ENCODE measurements around the gene MED10. TPM values are rescaled to one million over a fixed set of nuclear protein-coding genes. Genes with fewer than 3 reads are reported as not detected.

Gene MED10
- total and polyA plus RNA-seq, 9 of the 15 experiments (the other 6 are each of a cell fraction or from before 2014, with no cell fraction given): 23.8 to 83.4 (median 58.8) TPM

DNA sequence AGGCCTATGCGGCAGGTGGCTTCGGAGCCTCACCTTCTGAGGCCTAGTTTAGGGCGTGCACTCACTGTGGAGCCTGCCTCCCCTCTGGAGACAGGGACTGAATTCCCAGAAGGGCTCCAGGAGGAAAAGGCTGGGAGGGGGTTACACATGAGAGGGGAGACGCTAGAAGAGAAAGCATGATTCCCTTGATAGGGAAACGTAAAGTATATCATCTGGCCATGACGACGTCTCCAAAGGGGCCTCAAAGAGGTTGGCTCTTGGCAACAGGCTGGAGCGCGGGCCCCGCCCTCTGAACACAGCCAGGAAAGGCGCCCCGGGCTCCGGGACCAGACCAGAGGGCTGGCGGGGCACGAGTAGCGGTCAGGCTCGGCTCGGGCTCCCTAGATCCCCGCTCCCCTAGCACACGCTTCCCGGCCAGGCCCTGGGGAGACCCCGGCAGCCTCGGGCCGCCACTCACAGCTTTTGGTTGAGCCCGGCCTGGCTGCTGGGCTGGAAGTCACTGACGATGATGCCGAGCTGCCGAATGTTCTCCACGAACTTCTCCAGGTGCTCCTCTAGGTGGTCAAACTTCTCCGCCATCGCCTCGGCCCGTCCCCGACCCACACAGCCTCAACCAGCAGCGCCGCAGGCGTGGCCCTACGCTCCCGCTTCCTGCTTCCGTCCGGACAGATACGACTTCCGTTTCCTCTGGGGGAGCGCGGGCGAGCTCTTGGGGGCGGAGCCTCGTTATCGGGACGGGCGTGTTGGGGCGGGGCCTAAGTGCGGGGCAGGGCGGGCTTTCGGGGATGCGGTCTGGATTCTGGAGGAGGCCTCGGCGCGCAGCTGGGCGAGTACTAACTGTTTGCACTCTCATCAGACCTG, at the start of gene MED10 (continued):
- TF ChIP-seq, protein P1, sequence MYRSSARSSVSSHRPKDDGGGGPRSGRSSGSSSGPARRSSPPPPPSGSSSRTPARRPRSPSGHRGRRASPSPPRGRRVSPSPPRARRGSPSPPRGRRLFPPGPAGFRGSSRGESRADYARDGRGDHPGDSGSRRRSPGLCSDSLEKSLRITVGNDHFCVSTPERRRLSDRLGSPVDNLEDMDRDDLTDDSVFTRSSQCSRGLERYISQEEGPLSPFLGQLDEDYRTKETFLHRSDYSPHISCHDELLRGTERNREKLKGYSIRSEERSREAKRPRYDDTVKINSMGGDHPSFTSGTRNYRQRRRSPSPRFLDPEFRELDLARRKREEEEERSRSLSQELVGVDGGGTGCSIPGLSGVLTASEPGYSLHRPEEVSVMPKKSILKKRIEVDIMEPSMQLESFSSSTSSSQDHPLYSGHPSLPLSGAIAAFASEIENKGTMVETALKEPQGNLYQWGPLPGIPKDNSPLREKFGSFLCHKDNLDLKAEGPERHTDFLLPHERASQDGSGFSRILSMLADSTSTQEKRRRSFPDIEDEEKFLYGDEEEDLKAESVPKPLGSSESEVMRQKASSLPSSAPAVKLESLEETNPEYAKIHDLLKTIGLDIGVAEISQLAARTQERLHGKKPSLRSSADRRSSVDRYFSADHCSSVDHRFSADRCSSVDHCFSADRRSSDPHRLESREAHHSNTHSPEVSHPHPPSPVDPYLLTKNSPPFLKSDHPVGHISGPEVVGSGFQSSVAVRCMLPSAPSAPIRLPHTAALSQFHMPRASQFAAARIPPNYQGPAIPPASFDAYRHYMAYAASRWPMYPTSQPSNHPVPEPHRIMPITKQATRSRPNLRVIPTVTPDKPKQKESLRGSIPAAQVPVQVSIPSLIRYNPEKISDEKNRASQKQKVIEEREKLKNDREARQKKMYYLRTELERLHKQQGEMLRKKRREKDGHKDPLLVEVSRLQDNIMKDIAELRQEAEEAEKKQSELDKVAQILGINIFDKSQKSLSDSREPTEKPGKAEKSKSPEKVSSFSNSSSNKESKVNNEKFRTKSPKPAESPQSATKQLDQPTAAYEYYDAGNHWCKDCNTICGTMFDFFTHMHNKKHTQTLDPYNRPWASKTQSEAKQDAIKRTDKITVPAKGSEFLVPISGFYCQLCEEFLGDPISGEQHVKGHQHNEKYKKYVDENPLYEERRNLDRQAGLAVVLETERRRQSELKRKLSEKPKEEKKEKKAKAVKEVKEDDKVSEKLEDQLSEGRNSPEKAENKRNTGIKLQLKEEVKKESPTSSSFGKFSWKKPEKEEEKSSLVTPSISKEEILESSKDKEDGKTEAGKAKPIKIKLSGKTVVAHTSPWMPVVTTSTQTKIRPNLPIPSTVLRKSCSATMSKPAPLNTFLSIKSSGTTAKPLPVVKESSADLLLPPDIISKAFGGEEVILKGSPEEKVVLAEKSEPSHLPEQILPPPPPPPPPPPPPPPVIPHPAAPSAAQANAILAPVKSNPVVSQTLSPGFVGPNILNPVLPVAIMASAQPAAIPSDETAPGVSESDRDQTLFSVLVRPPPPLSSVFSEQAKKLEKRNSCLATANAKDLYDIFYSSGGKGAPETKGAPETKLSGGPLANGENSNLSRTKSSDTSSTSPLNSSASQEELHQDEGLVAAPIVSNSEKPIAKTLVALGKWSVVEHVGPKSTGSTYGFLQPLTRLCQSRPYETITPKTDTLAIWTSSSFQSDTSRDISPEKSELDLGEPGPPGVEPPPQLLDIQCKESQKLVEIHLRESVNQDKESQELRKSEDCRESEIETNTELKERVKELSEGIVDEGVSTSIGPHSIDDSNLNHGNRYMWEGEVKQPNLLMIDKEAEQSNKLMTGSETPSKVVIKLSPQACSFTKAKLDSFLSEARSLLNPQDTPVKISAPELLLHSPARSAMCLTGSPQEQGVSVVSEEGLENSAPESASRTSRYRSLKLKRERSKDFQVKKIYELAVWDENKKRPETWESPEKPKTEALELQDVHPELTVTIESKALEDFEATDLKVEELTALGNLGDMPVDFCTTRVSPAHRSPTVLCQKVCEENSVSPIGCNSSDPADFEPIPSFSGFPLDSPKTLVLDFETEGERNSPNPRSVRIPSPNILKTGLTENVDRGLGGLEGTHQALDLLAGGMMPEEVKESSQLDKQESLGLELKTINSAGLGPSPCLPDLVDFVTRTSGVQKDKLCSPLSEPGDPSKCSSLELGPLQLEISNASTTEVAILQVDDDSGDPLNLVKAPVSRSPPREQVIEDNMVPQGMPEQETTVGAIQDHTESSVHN (IDR thresholded peaks at IDR 0.05; ENCODE audit: borderline replicate concordance in 1 of 2, low read depth in 1 of 2): no peak
- TF ChIP-seq, protein P2, sequence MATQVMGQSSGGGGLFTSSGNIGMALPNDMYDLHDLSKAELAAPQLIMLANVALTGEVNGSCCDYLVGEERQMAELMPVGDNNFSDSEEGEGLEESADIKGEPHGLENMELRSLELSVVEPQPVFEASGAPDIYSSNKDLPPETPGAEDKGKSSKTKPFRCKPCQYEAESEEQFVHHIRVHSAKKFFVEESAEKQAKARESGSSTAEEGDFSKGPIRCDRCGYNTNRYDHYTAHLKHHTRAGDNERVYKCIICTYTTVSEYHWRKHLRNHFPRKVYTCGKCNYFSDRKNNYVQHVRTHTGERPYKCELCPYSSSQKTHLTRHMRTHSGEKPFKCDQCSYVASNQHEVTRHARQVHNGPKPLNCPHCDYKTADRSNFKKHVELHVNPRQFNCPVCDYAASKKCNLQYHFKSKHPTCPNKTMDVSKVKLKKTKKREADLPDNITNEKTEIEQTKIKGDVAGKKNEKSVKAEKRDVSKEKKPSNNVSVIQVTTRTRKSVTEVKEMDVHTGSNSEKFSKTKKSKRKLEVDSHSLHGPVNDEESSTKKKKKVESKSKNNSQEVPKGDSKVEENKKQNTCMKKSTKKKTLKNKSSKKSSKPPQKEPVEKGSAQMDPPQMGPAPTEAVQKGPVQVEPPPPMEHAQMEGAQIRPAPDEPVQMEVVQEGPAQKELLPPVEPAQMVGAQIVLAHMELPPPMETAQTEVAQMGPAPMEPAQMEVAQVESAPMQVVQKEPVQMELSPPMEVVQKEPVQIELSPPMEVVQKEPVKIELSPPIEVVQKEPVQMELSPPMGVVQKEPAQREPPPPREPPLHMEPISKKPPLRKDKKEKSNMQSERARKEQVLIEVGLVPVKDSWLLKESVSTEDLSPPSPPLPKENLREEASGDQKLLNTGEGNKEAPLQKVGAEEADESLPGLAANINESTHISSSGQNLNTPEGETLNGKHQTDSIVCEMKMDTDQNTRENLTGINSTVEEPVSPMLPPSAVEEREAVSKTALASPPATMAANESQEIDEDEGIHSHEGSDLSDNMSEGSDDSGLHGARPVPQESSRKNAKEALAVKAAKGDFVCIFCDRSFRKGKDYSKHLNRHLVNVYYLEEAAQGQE (IDR thresholded peaks at IDR 0.05; ENCODE audit: borderline replicate concordance): no peak
- TF ChIP-seq, protein P2 (CRISPR knock-in tag; IDR thresholded peaks at IDR 0.05; ENCODE audit: low read depth): 0 out of 2 replicates have a peak, but pooled peaks have one; percentile 2
- peak in 1 of 2 experiments; percentile 52; a peak in 1 of 4 replicates for TF ChIP-seq TEAD1 (CRISPR knock-in tag; IDR thresholded peaks at IDR 0.05)
- TF ChIP-seq RBBP5 (IDR thresholded peaks at IDR 0.05; ENCODE audit: borderline replicate concordance, insufficient read depth, low read length, poor library complexity, severe bottlenecking): peak; percentile 78
- peak; percentile 83 for TF ChIP-seq HMGN3 (IDR thresholded peaks at IDR 0.05; ENCODE audit: borderline replicate concordance, extremely low read depth, insufficient read length, low read depth, low read length)
- TF ChIP-seq SRF (CRISPR knock-in tag; IDR thresholded peaks at IDR 0.05): no peak
- peak; percentile 95 for TF ChIP-seq EP400 (IDR thresholded peaks at IDR 0.05)
- no peak for TF ChIP-seq ZNF316 (IDR thresholded peaks at IDR 0.05)
- TF ChIP-seq ZNF77 (CRISPR knock-in tag; IDR thresholded peaks at IDR 0.05): no peak

All from K562 (cell line).